ENCODE data around the gene BOK. TPM values are rescaled to one million over a fixed set of nuclear protein-coding genes. Genes with fewer than 3 reads are reported as not detected.

BOK gene
- total and polyA plus RNA-seq, 10 of the 15 experiments (the other 5 are each of a cell fraction or from before 2014, with no cell fraction given): 0.04 to 0.15 (median 0.12) TPM; not detected in 7

DNA sequence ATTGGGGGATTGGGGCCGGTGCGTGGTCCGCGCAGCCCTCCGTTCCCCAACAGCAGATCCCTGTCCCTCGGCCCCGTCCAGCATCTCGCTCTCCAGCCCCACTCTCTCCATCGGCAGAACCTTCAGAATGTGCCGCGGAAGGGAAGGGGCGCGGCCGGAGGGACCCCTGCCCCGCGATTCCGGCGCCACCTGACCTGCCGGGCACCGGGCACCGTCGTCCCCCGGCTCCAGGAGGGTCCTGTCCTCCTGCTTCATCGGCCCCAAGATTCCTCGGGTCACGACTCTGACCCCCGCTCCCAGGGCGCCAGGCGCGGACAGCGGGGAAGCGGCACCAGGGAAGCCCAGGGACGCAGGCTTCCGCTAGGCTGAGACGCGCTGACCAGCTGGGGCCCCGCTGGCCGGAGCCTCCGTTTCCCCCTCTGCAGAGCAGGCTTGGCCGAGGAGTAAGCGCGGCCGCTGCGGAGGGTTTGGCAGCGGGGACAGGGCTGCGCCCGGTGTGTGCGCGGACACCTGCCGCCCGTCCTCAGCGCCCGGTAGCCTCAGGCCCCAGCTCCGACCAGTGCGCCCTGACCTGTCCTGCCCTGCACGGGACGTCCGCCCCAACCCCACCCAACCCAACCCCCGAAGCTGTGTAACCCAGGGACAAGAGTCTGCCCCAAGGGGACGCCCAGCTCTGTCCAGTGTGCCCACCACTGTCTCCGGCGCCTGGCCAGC is 16.8 kb upstream of the BOK start:
- Histone ChIP-seq H3K36me3 (ENCODE audit: control insufficient read depth in 2 of 2, insufficient read depth in 2 of 2, low read length in 1 of 2) (no peaks in the 10 kb centered on the region), H3K4me1 (ENCODE audit: control insufficient read depth, insufficient read depth, low read length) (no peaks in the 10 kb centered on the region), H3K4me2 (ENCODE audit: control insufficient read depth, insufficient read depth) (peak overlapping the region; percentile 55), H3K9me3 (replicated peaks; ENCODE audit: control insufficient read depth, insufficient read depth, low read length) (no peaks in the 10 kb centered on the region; the same call in 2 of the 3 replicates), H3K9ac (ENCODE audit: control insufficient read depth, insufficient read depth, low read length) (no peak overlapping the region), H3K79me2 (ENCODE audit: control insufficient read depth, insufficient read depth, low read length) (no peaks in the 10 kb centered on the region), H4K20me1 (ENCODE audit: control insufficient read depth, insufficient read depth) (no peaks in the 10 kb centered on the region), H3K4me3 (no peak overlapping the region), H2AFZ (ENCODE audit: control insufficient read depth, low read depth, low read length) (no peak overlapping the region), H3K27ac (ENCODE audit: control insufficient read depth, insufficient read depth) (no peak overlapping the region), H3K27me3 (replicated peaks in 1 of 2; ENCODE audit: control insufficient read depth in 2 of 2, insufficient read depth in 2 of 2, low read length in 1 of 2) (no peaks in the 10 kb centered on the region; a peak in 2 of 4 replicates)
- ChIA-PET SMC1A (ENCODE audit: uncharacterized antibody, unreplicated experiment) (no interaction called here), CTCF (no interaction called here), POLR2A (no interaction called here), RAD21 (ENCODE audit: unreplicated experiment) (no interaction called here)
- ATAC-seq: no peak
- BruUV-seq (replicated peaks): no TSS peak
- intact Hi-C loops (cut with micrococcal nuclease; ENCODE audit: unreplicated experiment): no loop called here
- in situ Hi-C loops (cut with MboI): no loop called here
- no peak for FAIRE-seq
- WGBS (ENCODE audit: insufficient coverage, insufficient replicate concordance, low lambda C conversion rate, missing lambda C conversion rate): 75% methylated on average over 35 of the region's 62 CpGs
- no peak for DNase-seq (ENCODE audit: low read depth, low spot score)
- TF ChIP-seq SMAD1 (IDR thresholded peaks at IDR 0.05; ENCODE audit: low read depth, partially characterized antibody) (no peak), EED (IDR thresholded peaks at IDR 0.05; ENCODE audit: low read depth) (no peak), IKZF2 (IDR thresholded peaks at IDR 0.05) (no peak), SREBF1 (IDR thresholded peaks at IDR 0.05; ENCODE audit: low read length) (no peak), ZNF622 (IDR thresholded peaks at IDR 0.05) (no peak), PML (IDR thresholded peaks at IDR 0.05; ENCODE audit: low read length) (no peak), TAF1 (IDR thresholded peaks at IDR 0.05; ENCODE audit: borderline replicate concordance, low read depth, low read length) (no peak), HDAC6 (IDR thresholded peaks at IDR 0.05; ENCODE audit: unreplicated experiment) (no peak), STAT1 (conservative IDR thresholded peaks at IDR 0.05) (no peak), EP300 (IDR thresholded peaks at IDR 0.05; ENCODE audit: borderline replicate concordance in 1 of 2, control insufficient read depth in 1 of 2, low read depth in 2 of 2, low read length in 2 of 2) (no peak), IRF4 (IDR thresholded peaks at IDR 0.05; ENCODE audit: low read depth, low read length) (no peak), ZNF24 (IDR thresholded peaks at IDR 0.05) (no peak)
- TF ChIP-seq, protein P1, sequence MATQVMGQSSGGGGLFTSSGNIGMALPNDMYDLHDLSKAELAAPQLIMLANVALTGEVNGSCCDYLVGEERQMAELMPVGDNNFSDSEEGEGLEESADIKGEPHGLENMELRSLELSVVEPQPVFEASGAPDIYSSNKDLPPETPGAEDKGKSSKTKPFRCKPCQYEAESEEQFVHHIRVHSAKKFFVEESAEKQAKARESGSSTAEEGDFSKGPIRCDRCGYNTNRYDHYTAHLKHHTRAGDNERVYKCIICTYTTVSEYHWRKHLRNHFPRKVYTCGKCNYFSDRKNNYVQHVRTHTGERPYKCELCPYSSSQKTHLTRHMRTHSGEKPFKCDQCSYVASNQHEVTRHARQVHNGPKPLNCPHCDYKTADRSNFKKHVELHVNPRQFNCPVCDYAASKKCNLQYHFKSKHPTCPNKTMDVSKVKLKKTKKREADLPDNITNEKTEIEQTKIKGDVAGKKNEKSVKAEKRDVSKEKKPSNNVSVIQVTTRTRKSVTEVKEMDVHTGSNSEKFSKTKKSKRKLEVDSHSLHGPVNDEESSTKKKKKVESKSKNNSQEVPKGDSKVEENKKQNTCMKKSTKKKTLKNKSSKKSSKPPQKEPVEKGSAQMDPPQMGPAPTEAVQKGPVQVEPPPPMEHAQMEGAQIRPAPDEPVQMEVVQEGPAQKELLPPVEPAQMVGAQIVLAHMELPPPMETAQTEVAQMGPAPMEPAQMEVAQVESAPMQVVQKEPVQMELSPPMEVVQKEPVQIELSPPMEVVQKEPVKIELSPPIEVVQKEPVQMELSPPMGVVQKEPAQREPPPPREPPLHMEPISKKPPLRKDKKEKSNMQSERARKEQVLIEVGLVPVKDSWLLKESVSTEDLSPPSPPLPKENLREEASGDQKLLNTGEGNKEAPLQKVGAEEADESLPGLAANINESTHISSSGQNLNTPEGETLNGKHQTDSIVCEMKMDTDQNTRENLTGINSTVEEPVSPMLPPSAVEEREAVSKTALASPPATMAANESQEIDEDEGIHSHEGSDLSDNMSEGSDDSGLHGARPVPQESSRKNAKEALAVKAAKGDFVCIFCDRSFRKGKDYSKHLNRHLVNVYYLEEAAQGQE (IDR thresholded peaks at IDR 0.05; ENCODE audit: low read depth, low read length): no peak
- TF ChIP-seq, protein P2, sequence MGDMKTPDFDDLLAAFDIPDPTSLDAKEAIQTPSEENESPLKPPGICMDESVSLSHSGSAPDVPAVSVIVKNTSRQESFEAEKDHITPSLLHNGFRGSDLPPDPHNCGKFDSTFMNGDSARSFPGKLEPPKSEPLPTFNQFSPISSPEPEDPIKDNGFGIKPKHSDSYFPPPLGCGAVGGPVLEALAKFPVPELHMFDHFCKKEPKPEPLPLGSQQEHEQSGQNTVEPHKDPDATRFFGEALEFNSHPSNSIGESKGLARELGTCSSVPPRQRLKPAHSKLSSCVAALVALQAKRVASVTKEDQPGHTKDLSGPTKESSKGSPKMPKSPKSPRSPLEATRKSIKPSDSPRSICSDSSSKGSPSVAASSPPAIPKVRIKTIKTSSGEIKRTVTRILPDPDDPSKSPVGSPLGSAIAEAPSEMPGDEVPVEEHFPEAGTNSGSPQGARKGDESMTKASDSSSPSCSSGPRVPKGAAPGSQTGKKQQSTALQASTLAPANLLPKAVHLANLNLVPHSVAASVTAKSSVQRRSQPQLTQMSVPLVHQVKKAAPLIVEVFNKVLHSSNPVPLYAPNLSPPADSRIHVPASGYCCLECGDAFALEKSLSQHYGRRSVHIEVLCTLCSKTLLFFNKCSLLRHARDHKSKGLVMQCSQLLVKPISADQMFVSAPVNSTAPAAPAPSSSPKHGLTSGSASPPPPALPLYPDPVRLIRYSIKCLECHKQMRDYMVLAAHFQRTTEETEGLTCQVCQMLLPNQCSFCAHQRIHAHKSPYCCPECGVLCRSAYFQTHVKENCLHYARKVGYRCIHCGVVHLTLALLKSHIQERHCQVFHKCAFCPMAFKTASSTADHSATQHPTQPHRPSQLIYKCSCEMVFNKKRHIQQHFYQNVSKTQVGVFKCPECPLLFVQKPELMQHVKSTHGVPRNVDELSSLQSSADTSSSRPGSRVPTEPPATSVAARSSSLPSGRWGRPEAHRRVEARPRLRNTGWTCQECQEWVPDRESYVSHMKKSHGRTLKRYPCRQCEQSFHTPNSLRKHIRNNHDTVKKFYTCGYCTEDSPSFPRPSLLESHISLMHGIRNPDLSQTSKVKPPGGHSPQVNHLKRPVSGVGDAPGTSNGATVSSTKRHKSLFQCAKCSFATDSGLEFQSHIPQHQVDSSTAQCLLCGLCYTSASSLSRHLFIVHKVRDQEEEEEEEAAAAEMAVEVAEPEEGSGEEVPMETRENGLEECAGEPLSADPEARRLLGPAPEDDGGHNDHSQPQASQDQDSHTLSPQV (IDR thresholded peaks at IDR 0.05): no peak
- TF ChIP-seq, protein P3, sequence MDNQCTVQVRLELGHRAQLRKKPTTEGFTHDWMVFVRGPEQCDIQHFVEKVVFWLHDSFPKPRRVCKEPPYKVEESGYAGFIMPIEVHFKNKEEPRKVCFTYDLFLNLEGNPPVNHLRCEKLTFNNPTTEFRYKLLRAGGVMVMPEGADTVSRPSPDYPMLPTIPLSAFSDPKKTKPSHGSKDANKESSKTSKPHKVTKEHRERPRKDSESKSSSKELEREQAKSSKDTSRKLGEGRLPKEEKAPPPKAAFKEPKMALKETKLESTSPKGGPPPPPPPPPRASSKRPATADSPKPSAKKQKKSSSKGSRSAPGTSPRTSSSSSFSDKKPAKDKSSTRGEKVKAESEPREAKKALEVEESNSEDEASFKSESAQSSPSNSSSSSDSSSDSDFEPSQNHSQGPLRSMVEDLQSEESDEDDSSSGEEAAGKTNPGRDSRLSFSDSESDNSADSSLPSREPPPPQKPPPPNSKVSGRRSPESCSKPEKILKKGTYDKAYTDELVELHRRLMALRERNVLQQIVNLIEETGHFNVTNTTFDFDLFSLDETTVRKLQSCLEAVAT (IDR thresholded peaks at IDR 0.05): no peak
- TF ChIP-seq, protein P4, sequence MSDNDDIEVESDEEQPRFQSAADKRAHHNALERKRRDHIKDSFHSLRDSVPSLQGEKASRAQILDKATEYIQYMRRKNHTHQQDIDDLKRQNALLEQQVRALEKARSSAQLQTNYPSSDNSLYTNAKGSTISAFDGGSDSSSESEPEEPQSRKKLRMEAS (IDR thresholded peaks at IDR 0.05; ENCODE audit: low read depth, low read length): no peak

Measured in GM12878 (cell line).